ENCODE measurements around the gene SNAP91. TPM values are rescaled to one million over a fixed set of nuclear protein-coding genes. Genes with fewer than 3 reads are reported as not detected.

The SNAP91 gene
- total RNA-seq, 1 donor from 2014 or later = 0.27 TPM

DNA sequence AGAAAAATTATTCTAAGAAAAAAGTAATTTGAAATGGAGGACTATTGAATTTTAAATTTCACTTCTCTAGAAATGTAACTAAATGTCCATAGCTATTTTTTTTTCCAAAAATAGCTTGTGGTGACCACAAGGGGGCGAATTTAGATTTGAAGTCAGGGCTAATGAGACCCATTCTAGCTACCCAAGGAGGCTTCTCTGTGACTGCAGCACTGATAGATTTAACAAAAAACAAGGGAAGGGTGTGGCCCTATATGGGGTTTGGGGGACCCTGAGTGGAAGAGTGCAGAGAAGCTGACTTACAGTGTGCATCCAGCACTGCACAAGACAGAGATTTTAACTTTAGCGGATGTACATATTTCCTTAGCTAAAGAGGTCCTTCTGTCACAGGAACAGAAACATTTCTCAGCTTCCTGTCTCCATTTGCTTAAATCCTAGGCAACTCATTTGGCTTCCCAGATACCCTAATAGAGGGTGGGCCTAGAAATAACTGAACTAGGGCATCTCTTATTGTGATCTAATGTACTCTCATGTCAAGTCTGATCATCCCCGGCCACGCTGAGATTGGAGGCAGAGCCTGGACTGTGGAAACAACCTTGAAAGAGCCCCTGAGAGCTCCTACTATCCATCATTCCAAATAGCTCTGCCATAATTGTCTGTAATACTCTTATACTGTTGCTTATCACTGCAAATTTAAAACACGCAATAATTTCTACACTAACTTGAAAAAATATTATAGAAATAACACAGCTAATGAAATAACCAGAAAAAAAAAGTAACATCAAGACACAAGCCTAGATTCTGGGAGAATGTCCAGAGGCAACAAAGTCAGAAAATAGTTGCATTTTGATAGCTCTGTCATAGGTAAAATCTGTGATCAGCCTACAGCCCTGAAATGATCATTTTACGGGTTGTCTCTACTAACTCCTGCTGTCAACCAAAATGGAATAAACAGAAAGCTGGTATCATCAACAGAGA lies 93.6 kb downstream of the SNAP91 start:
- FAIRE-seq = peak; percentile 69
- TF ChIP-seq, protein P1, sequence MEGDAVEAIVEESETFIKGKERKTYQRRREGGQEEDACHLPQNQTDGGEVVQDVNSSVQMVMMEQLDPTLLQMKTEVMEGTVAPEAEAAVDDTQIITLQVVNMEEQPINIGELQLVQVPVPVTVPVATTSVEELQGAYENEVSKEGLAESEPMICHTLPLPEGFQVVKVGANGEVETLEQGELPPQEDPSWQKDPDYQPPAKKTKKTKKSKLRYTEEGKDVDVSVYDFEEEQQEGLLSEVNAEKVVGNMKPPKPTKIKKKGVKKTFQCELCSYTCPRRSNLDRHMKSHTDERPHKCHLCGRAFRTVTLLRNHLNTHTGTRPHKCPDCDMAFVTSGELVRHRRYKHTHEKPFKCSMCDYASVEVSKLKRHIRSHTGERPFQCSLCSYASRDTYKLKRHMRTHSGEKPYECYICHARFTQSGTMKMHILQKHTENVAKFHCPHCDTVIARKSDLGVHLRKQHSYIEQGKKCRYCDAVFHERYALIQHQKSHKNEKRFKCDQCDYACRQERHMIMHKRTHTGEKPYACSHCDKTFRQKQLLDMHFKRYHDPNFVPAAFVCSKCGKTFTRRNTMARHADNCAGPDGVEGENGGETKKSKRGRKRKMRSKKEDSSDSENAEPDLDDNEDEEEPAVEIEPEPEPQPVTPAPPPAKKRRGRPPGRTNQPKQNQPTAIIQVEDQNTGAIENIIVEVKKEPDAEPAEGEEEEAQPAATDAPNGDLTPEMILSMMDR (IDR thresholded peaks at IDR 0.05; ENCODE audit: insufficient read depth, low read depth, low read length) = peak; percentile 73
- TF ChIP-seq EZH2 (IDR thresholded peaks at IDR 0.05; ENCODE audit: insufficient read depth, low read length) = no peak
- H3K27ac Mint-ChIP-seq (ENCODE audit: unreplicated experiment) = no peak overlapping the region
- Histone ChIP-seq H2AFZ (ENCODE audit: low read depth, low read length) (no peak overlapping the region), H3K4me1 (ENCODE audit: insufficient read depth, low read length) (no peaks in the 10 kb centered on the region), H3K79me2 (ENCODE audit: insufficient read depth, low read length) (no peaks in the 10 kb centered on the region), H3K9me3 (ENCODE audit: insufficient read depth, low read depth, low read length) (no peaks in the 10 kb centered on the region), H3K4me3 (ENCODE audit: insufficient read depth, low read depth, low read length) (no peak overlapping the region), H3K36me3 (ENCODE audit: insufficient read depth, low read length) (no peaks in the 10 kb centered on the region), H4K20me1 (ENCODE audit: insufficient read depth, low read length) (no peaks in the 10 kb centered on the region), H3K27ac (ENCODE audit: low read depth, low read length) (no peak overlapping the region), H3K27me3 (ENCODE audit: insufficient read depth, low read length) (no peaks in the 10 kb centered on the region), H3K9ac (ENCODE audit: low read length) (no peak overlapping the region), H3K4me2 (ENCODE audit: low read length) (no peak overlapping the region)
- no peaks in the 10 kb centered on the region for H3K27me3 Mint-ChIP-seq (ENCODE audit: low read depth, unreplicated experiment)
- no peaks in the 10 kb centered on the region for H3K4me1 Mint-ChIP-seq (ENCODE audit: low read depth, unreplicated experiment)
- peak; percentile 21 for DNase-seq (ENCODE audit: low read depth)
- no peak overlapping the region for H3K4me3 Mint-ChIP-seq (ENCODE audit: unreplicated experiment)
- H3K36me3 Mint-ChIP-seq (ENCODE audit: low read depth, unreplicated experiment) = no peaks in the 10 kb centered on the region
- no peaks in the 10 kb centered on the region for H3K9me3 Mint-ChIP-seq (ENCODE audit: unreplicated experiment)

DNA sequence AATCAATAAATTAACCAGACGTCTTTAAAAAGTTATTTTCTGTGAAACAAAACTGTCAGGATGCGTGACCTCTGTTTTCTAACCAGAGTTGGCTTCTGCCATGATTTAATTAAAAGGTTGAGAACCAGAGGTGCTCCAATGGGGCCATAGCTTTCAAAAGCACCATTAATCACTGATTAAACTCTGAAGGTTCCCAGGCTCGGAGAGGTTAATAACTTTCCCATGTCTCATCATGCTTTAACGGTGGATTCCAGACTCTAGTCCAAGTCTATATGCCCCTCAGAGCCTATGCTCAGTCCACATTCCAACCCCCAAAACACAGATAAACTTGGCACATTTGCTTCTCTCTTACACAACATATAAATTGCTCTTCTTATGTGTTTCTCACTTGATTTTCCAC lies 95.5 kb downstream of the SNAP91 start:
- Histone ChIP-seq H3K27ac (ENCODE audit: low read depth, low read length) (no peak overlapping the region), H3K4me3 (ENCODE audit: insufficient read depth, low read depth, low read length) (no peak overlapping the region), H3K4me2 (ENCODE audit: low read length) (no peak overlapping the region), H3K36me3 (ENCODE audit: insufficient read depth, low read length) (no peaks in the 10 kb centered on the region), H3K4me1 (ENCODE audit: insufficient read depth, low read length) (no peaks in the 10 kb centered on the region), H4K20me1 (ENCODE audit: insufficient read depth, low read length) (no peaks in the 10 kb centered on the region), H2AFZ (ENCODE audit: low read depth, low read length) (no peak overlapping the region), H3K79me2 (ENCODE audit: insufficient read depth, low read length) (no peaks in the 10 kb centered on the region), H3K9ac (ENCODE audit: low read length) (no peak overlapping the region), H3K27me3 (ENCODE audit: insufficient read depth, low read length) (no peaks in the 10 kb centered on the region), H3K9me3 (ENCODE audit: insufficient read depth, low read depth, low read length) (no peaks in the 10 kb centered on the region)
- TF ChIP-seq, protein P1 (IDR thresholded peaks at IDR 0.05; ENCODE audit: insufficient read depth, low read depth, low read length) = no peak
- TF ChIP-seq EZH2 (IDR thresholded peaks at IDR 0.05; ENCODE audit: insufficient read depth, low read length) = no peak
- Mint-ChIP-seq H3K4me1 (ENCODE audit: low read depth, unreplicated experiment) (no peaks in the 10 kb centered on the region), H3K27ac (ENCODE audit: unreplicated experiment) (no peak overlapping the region), H3K9me3 (ENCODE audit: unreplicated experiment) (no peaks in the 10 kb centered on the region), H3K36me3 (ENCODE audit: low read depth, unreplicated experiment) (no peaks in the 10 kb centered on the region), H3K27me3 (ENCODE audit: low read depth, unreplicated experiment) (no peaks in the 10 kb centered on the region), H3K4me3 (ENCODE audit: unreplicated experiment) (no peak overlapping the region)
- FAIRE-seq = no peak
- no peak for DNase-seq (ENCODE audit: low read depth)

DNA sequence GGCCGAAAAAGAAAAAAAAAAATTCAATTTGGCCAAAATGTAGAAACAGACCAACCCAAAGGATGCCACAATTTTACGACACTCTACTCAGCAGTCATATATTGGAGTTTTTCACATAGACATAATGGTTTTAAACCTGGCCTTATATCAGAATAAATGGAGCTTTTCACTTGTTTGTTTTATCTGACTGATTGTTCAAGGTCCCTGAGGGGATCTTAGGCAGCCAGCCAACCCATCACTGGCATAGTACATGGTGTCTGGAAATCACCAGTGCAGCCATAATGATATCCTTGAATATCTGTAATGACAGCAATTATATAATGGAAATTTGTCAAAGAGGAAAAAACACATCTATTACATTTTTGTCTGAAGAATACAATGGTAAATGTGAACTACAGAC lies 99.7 kb downstream of the SNAP91 start:
- Mint-ChIP-seq H3K27me3 (ENCODE audit: low read depth, unreplicated experiment) (no peaks in the 10 kb centered on the region), H3K9me3 (ENCODE audit: unreplicated experiment) (no peaks in the 10 kb centered on the region), H3K4me3 (ENCODE audit: unreplicated experiment) (no peak overlapping the region), H3K27ac (ENCODE audit: unreplicated experiment) (no peak overlapping the region), H3K4me1 (ENCODE audit: low read depth, unreplicated experiment) (no peaks in the 10 kb centered on the region), H3K36me3 (ENCODE audit: low read depth, unreplicated experiment) (no peaks in the 10 kb centered on the region)
- Histone ChIP-seq H3K27ac (ENCODE audit: low read depth, low read length) (no peak overlapping the region), H3K79me2 (ENCODE audit: insufficient read depth, low read length) (no peaks in the 10 kb centered on the region), H3K27me3 (ENCODE audit: insufficient read depth, low read length) (no peaks in the 10 kb centered on the region), H3K9ac (ENCODE audit: low read length) (no peak overlapping the region), H3K4me3 (ENCODE audit: insufficient read depth, low read depth, low read length) (no peak overlapping the region), H4K20me1 (ENCODE audit: insufficient read depth, low read length) (no peaks in the 10 kb centered on the region), H3K4me2 (ENCODE audit: low read length) (no peak overlapping the region), H3K9me3 (ENCODE audit: insufficient read depth, low read depth, low read length) (no peaks in the 10 kb centered on the region), H3K4me1 (ENCODE audit: insufficient read depth, low read length) (no peaks in the 10 kb centered on the region), H2AFZ (ENCODE audit: low read depth, low read length) (no peak overlapping the region), H3K36me3 (ENCODE audit: insufficient read depth, low read length) (no peaks in the 10 kb centered on the region)
- no peak for TF ChIP-seq EZH2 (IDR thresholded peaks at IDR 0.05; ENCODE audit: insufficient read depth, low read length)
- TF ChIP-seq, protein P1 (IDR thresholded peaks at IDR 0.05; ENCODE audit: insufficient read depth, low read depth, low read length) = no peak
- FAIRE-seq (no peak), DNase-seq (ENCODE audit: low read depth) (no peak)
